SK-N-SH (cell line): Measurements from ENCODE around the gene KRT4. TPM values are rescaled to one million over a fixed set of nuclear protein-coding genes. Genes with fewer than 3 reads are reported as not detected.

Experiments used
- CTCF ChIA-PET: fragments of 300-600, 350-600 bp; formaldehyde crosslinking; extraction: SDS; loops from one replicate; lab custom pipeline; 2021; lab: Yijun Ruan, JAX
- POLR2A ChIA-PET: fragments of 350-600 bp; sonication (Branson Sonifier 250); formaldehyde crosslinking; extraction: SDS; loops from one replicate; lab custom pipeline; 2020; ENCODE audit warnings: antibody characterized with exemption, inconsistent platforms; lab: Yijun Ruan, JAX
- DNase-seq: peaks from one replicate; pipeline ENCODE4 v3.0.0; 2012
- H2AFZ ChIP-seq: fragments of 200-600 bp; sonication (generic); 2 replicates; pipeline ENCODE4 v1.8.1; 2016; ENCODE audit warnings: antibody characterized with exemption, mild to moderate bottlenecking, low read depth
- H3F3A ChIP-seq: fragments of 200-600 bp; sonication (generic); replicated peaks from 2 replicates; pipeline ENCODE3; 2016; ENCODE audit warnings: antibody characterized with exemption, mild to moderate bottlenecking; ENCODE audit not compliant: insufficient read depth
- H3K27ac ChIP-seq, 2 experiments: fragments of 200-500 bp in 1 of 2; fragments of 200-600 bp in 1 of 2; sonication (Bioruptor generic) in 1 of 2; sonication (generic), shearing (Covaris generic) in 1 of 2; 2 replicates each; pipeline versions ENCODE4 v1.5.1 to v1.6.1; 2014 to 2016; ENCODE audit warnings: low read depth in 2 of 2, inconsistent platforms in 1 of 2, low read length in 1 of 2, mild to moderate bottlenecking in 1 of 2, mixed read lengths in 1 of 2
- H3K27me3 ChIP-seq: fragments of 200-600 bp; sonication (generic), shearing (Covaris generic); 2 replicates; pipeline ENCODE4 v1.6.1; 2016; ENCODE audit warnings: mixed run types; ENCODE audit not compliant: insufficient read depth
- H3K36me3 ChIP-seq, 2 experiments: fragments of 200-500 bp in 1 of 2; fragments of 200-600 bp in 1 of 2; sonication (Bioruptor generic) in 1 of 2; sonication (generic) in 1 of 2; replicated peaks in 1 of 2; 2 replicates each; pipeline versions ENCODE3 to v1.5.1; 2014 to 2016; ENCODE audit warnings: low read length in 1 of 2, mild to moderate bottlenecking in 1 of 2; ENCODE audit not compliant: insufficient read depth in 2 of 2, control insufficient read depth in 1 of 2
- H3K4me1 ChIP-seq, 2 experiments: fragments of 200-500 bp in 1 of 2; fragments of 200-600 bp in 1 of 2; sonication (Bioruptor generic) in 1 of 2; sonication (generic), shearing (Covaris generic) in 1 of 2; 2 replicates each; pipeline versions ENCODE4 v1.5.1 to v1.6.1; 2014 to 2016; ENCODE audit warnings: low read depth in 1 of 2, low read length in 1 of 2, mixed run types in 1 of 2; ENCODE audit not compliant: insufficient read depth in 2 of 2, control insufficient read depth in 1 of 2
- H3K4me2 ChIP-seq: fragments of 200-600 bp; sonication (generic), shearing (Covaris generic); 2 replicates; pipeline ENCODE4 v1.6.1; 2017; ENCODE audit warnings: mixed run types
- H3K4me3 ChIP-seq, 2 experiments: fragments of 200-500 bp in 1 of 2; fragments of 200-600 bp in 1 of 2; sonication (Bioruptor generic) in 1 of 2; sonication (generic), shearing (Covaris generic) in 1 of 2; 2 replicates each; pipeline versions ENCODE4 v1.5.1 to v1.8.1; 2014 to 2016; ENCODE audit warnings: low read depth in 2 of 2, inconsistent platforms in 1 of 2, low read length in 1 of 2, mild to moderate bottlenecking in 1 of 2, mixed read lengths in 1 of 2, moderate library complexity in 1 of 2
- H3K79me2 ChIP-seq: fragments of 200-600 bp; sonication (generic); 2 replicates; pipeline ENCODE4 v1.8.1; 2017; ENCODE audit warnings: mild to moderate bottlenecking; ENCODE audit not compliant: insufficient read depth
- H3K9ac ChIP-seq: fragments of 200-600 bp; sonication (generic); 2 replicates; pipeline ENCODE4 v1.6.1; 2017; ENCODE audit warnings: mixed run types
- H3K9me2 ChIP-seq: fragments of 200-600 bp; sonication (generic); 2 replicates; pipeline ENCODE4 v1.6.1; 2017; ENCODE audit warnings: mixed run types
- H3K9me3 ChIP-seq: fragments of 200-600 bp; sonication (generic); 2 replicates; pipeline ENCODE4 v1.6.1; 2017; ENCODE audit warnings: mixed run types, mild to moderate bottlenecking, moderate library complexity
- H4K20me1 ChIP-seq: fragments of 200-600 bp; sonication (generic); 2 replicates; pipeline ENCODE4 v1.6.1; 2017; ENCODE audit warnings: mild to moderate bottlenecking, mixed run types; ENCODE audit not compliant: insufficient read depth
- ELF1 ChIP-seq: IDR thresholded peaks from 2 replicates; pipeline ENCODE4 v1.4.0; 2012
- EP300 ChIP-seq, 2 experiments: IDR thresholded peaks; 2 replicates each; pipeline versions ENCODE4 v1.4.0 to v1.6.1; 2012; ENCODE audit warnings: borderline replicate concordance in 1 of 2, low read depth in 1 of 2, low read length in 1 of 2
- EZH2phosphoT487 ChIP-seq: fragments of 200-600 bp; sonication (generic); IDR thresholded peaks from 2 replicates; pipeline ENCODE4 v1.6.1; 2017; ENCODE audit warnings: low read depth, mixed run types, mild to moderate bottlenecking, antibody characterized with exemption, moderate library complexity, borderline replicate concordance
- FOXJ3 ChIP-seq: sonication (generic); formaldehyde crosslinking; IDR thresholded peaks from 2 replicates; pipeline ENCODE4 v1.5.1; 2020; ENCODE audit warnings: mild to moderate bottlenecking, missing genetic modification reagents
- FOXM1 ChIP-seq: IDR thresholded peaks from 2 replicates; pipeline ENCODE4 v1.4.0; 2012; ENCODE audit warnings: low read depth, mild to moderate bottlenecking
- GABPA ChIP-seq: IDR thresholded peaks from 2 replicates; pipeline ENCODE4 v1.4.0; 2012; ENCODE audit warnings: low read depth, mild to moderate bottlenecking
- GATA2 ChIP-seq: sonication (generic); formaldehyde crosslinking; IDR thresholded peaks from 2 replicates; pipeline ENCODE4 v1.5.0; 2020; ENCODE audit warnings: mild to moderate bottlenecking, missing genetic modification reagents
- JUND ChIP-seq: IDR thresholded peaks from 2 replicates; pipeline ENCODE4 v1.4.0; 2012
- RAD21 ChIP-seq: IDR thresholded peaks from 2 replicates; pipeline ENCODE4 v1.6.1; 2012; ENCODE audit warnings: mild to moderate bottlenecking, low read length
- RXRA ChIP-seq: IDR thresholded peaks from 2 replicates; pipeline ENCODE4 v1.4.0; 2012; ENCODE audit warnings: low read depth, mild to moderate bottlenecking, borderline replicate concordance
- SIN3A ChIP-seq: IDR thresholded peaks from 2 replicates; pipeline ENCODE4 v1.6.1; 2012; ENCODE audit warnings: low read depth, mild to moderate bottlenecking, low read length, moderate library complexity, borderline replicate concordance
- SMC3 ChIP-seq: IDR thresholded peaks from 2 replicates; pipeline ENCODE4 v1.6.1; 2012; ENCODE audit warnings: low read depth, low read length, improper control_type of control experiment
- TAF1 ChIP-seq: IDR thresholded peaks from 2 replicates; pipeline ENCODE4 v1.6.1; 2012; ENCODE audit warnings: low read depth, mild to moderate bottlenecking, low read length, moderate library complexity, borderline replicate concordance
- TCF12 ChIP-seq: IDR thresholded peaks from 2 replicates; pipeline ENCODE4 v1.4.0; 2012
- TEAD4 ChIP-seq: IDR thresholded peaks from 2 replicates; pipeline ENCODE4 v1.4.0; 2012; ENCODE audit warnings: mild to moderate bottlenecking, borderline replicate concordance; ENCODE audit not compliant: insufficient read depth
- WGBS: methylation state at CpG from one replicate; pipeline ENCODE4 v1.1.6; 2017; ENCODE audit warnings: low lambda C conversion rate; 5-methylcytosine and 5-hydroxymethylcytosine counted together
- polyA plus RNA-seq, 3 experiments: library from polyadenylated mRNA; depleted of rRNA; stranded (reverse); fragments of >200 nt; gene quantifications; 2 replicates each; pipeline ENCODE4 v1.2.3, GENCODE V29; 2012
- TF ChIP-seq, protein P1 (sequence below): IDR thresholded peaks from 2 replicates; pipeline ENCODE4; 2012
- TF ChIP-seq, protein P2 (sequence below): IDR thresholded peaks from 2 replicates; pipeline ENCODE4 v1.4.0; 2012; ENCODE audit warnings: low read depth, borderline replicate concordance
- TF ChIP-seq, protein P3 (sequence below): IDR thresholded peaks from 2 replicates; pipeline ENCODE4 v1.4.0; 2012; ENCODE audit warnings: low read depth, borderline replicate concordance
- TF ChIP-seq, protein P4 (sequence below): fragments of 150-350 bp; IDR thresholded peaks from 2 replicates; pipeline ENCODE4 v1.6.1; 2017; ENCODE audit warnings: antibody characterized with exemption, low read length, low read depth, borderline replicate concordance

Gene KRT4
- polyA plus RNA-seq, 1 of the 3 experiments (the other 2 are of a cell fraction), result not detected

DNA sequence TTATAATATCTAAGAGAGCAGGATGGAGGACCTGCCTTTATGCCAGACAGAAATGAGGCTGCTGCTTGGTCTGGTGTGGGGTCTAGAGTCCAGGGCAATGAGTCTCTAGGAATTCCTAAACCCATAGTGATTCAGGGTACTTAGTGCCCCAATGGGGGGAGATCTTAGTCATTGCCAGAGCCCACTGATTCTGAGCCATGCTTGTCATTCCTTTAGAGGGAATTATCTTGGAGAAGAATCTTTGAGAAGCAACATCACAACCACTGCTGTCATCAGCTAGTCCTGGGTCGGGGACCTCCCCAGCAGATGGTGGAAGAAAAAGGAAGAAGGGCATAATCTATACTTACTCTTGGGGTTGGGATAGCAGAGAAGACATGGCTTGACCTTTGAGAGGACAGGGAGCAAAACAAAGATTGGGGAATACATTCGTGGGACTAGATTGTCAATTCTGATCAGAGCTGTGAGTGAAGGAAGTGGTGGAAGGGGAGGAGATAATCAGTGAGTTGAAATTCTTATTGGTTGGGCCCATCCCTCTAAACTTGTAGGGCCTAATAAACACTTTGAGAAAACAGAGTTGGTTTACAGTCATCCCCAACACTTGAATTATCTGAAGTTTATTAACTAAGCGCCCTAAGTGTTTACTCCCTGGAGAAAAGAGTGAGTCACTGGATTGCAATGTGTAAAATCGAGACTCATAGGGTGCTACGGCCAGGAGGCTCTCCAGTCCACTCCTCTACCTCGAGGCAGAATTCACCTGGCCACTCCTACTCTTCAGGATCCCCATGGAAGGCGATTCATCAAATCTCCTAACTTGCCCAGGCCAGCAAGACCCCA, 15.0 kb downstream of the KRT4 start:
- H3K79me2 ChIP-seq, result no peaks in the 10 kb centered on the region
- CTCF ChIA-PET, result interaction anchor here (1.4 kb wide), 1 partner anchor 81 kb away, joined by 5 read pairs; no protein-coding TSS in a partner anchor
- no peaks in the 10 kb centered on the region for H3K9me3 ChIP-seq
- POLR2A ChIA-PET, result no interaction called here
- H3K27ac ChIP-seq, result no peak overlapping the region
- no peaks in the 10 kb centered on the region for H3K4me1 ChIP-seq
- no peak for TF ChIP-seq TCF12
- no peak for TF ChIP-seq JUND
- TF ChIP-seq GATA2 (CRISPR knock-in tag), result no peak
- TF ChIP-seq, protein P1, sequence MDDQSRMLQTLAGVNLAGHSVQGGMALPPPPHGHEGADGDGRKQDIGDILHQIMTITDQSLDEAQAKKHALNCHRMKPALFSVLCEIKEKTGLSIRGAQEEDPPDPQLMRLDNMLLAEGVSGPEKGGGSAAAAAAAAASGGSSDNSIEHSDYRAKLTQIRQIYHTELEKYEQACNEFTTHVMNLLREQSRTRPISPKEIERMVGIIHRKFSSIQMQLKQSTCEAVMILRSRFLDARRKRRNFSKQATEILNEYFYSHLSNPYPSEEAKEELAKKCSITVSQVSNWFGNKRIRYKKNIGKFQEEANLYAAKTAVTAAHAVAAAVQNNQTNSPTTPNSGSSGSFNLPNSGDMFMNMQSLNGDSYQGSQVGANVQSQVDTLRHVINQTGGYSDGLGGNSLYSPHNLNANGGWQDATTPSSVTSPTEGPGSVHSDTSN, result no peak
- TF ChIP-seq EP300 (IDR thresholded peaks at IDR 0.05; ENCODE audit: borderline replicate concordance in 1 of 2, low read depth in 1 of 2, low read length in 1 of 2), result no peak
- no peak for TF ChIP-seq GABPA
- TF ChIP-seq SMC3, result no peak
- no peak for TF ChIP-seq RXRA
- H3K9me2 ChIP-seq, result no peaks in the 10 kb centered on the region
- no peak overlapping the region for H3K4me2 ChIP-seq
- WGBS, result 7% methylated on average over 7 of the region's 7 CpGs
- H3K4me3 ChIP-seq, result no peak overlapping the region
- no peaks in the 10 kb centered on the region for H4K20me1 ChIP-seq
- H3K36me3 ChIP-seq, result no peaks in the 10 kb centered on the region
- DNase-seq, result no peak
- H3F3A ChIP-seq, result peaks cover 3% of the 10 kb centered on the region
- peaks cover 8% of the 10 kb centered on the region; the same call in 1 of the 2 replicates for H3K27me3 ChIP-seq
- no peak overlapping the region for H3K9ac ChIP-seq
- no peak overlapping the region for H2AFZ ChIP-seq

DNA sequence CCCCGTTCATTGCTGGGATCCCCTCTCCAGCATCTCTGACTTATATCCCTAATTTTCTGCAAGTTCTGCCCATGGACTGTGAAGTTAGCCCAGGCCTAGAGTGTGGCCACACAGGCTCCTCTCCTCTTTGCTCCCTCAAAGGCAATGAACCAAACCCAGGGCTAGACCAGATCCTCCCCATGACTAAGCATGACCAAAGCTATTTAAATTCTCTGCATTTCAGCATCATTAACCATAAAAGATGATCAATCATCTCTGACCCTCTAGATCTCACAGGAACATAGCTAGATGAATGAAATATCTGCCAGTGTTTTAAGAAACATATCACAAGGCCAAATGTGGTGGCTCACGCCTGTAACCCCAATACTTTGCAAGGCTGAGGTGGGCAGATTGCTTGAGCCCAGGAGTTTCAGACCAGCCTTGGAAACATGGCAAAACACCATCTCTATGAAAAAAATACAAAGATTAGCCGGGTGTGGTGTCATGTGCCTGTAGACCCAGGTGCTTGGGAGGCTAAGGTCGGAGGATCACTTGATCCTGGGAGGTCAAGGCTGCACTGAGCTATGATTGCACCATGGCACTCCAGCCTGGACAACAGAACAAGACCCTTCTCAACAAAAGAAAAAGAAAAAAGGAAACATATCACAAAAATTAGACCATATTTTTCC, 15.8 kb downstream of the KRT4 start:
- H3K9me3 ChIP-seq, result no peaks in the 10 kb centered on the region
- no peaks in the 10 kb centered on the region for H3K9me2 ChIP-seq
- H3K36me3 ChIP-seq, result no peaks in the 10 kb centered on the region
- no peak for DNase-seq
- H3K4me1 ChIP-seq, result no peaks in the 10 kb centered on the region
- no peaks in the 10 kb centered on the region for H4K20me1 ChIP-seq
- H3K27ac ChIP-seq, result no peak overlapping the region
- H3K4me3 ChIP-seq, result no peak overlapping the region
- H2AFZ ChIP-seq, result no peak overlapping the region
- peaks cover 4% of the 10 kb centered on the region; the same call in 1 of the 2 replicates for H3K27me3 ChIP-seq
- ChIA-PET POLR2A (no interaction called here), CTCF (no interaction called here)
- H3K79me2 ChIP-seq, result no peaks in the 10 kb centered on the region
- WGBS, result 46% methylated on average over 4 of the region's 4 CpGs
- H3K9ac ChIP-seq, result no peak overlapping the region
- TF ChIP-seq EZH2phosphoT487 (no peak), SIN3A (no peak), TAF1 (no peak), ELF1 (no peak), SMC3 (no peak), GABPA (no peak), TEAD4 (no peak), FOXJ3 (CRISPR knock-in tag) (no peak), RAD21 (no peak), FOXM1 (no peak)
- TF ChIP-seq, protein P2, sequence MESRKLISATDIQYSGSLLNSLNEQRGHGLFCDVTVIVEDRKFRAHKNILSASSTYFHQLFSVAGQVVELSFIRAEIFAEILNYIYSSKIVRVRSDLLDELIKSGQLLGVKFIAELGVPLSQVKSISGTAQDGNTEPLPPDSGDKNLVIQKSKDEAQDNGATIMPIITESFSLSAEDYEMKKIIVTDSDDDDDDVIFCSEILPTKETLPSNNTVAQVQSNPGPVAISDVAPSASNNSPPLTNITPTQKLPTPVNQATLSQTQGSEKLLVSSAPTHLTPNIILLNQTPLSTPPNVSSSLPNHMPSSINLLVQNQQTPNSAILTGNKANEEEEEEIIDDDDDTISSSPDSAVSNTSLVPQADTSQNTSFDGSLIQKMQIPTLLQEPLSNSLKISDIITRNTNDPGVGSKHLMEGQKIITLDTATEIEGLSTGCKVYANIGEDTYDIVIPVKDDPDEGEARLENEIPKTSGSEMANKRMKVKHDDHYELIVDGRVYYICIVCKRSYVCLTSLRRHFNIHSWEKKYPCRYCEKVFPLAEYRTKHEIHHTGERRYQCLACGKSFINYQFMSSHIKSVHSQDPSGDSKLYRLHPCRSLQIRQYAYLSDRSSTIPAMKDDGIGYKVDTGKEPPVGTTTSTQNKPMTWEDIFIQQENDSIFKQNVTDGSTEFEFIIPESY, result no peak
- TF ChIP-seq, protein P3, sequence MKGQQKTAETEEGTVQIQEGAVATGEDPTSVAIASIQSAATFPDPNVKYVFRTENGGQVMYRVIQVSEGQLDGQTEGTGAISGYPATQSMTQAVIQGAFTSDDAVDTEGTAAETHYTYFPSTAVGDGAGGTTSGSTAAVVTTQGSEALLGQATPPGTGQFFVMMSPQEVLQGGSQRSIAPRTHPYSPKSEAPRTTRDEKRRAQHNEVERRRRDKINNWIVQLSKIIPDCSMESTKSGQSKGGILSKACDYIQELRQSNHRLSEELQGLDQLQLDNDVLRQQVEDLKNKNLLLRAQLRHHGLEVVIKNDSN, result no peak
- TF ChIP-seq, protein P1, result no peak
- TF ChIP-seq, protein P4, sequence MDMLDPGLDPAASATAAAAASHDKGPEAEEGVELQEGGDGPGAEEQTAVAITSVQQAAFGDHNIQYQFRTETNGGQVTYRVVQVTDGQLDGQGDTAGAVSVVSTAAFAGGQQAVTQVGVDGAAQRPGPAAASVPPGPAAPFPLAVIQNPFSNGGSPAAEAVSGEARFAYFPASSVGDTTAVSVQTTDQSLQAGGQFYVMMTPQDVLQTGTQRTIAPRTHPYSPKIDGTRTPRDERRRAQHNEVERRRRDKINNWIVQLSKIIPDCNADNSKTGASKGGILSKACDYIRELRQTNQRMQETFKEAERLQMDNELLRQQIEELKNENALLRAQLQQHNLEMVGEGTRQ, result no peak
- TF ChIP-seq, all 33 proteins: peak for 0
- H3K4me2 ChIP-seq, result no peak overlapping the region
- H3F3A ChIP-seq, result peaks cover 3% of the 10 kb centered on the region
